Fibroblast of skin of left biceps (primary cell): Measurements from ENCODE around the gene HAO2.
"Not testable (repeated sequence)": the region's sequence is repeated elsewhere in the genome, so short reads cannot be mapped to it uniquely, and the experiment has no call there.

ENCODE experiments used
- DNase-seq, 2 experiments: peaks; one replicate each; pipeline ENCODE4 v3.0.0-alpha.2; 2013; ENCODE audit warnings: low read depth in 2 of 2

HAO2 gene

GRCh38 chr1:119345398-119345797 is 23.2 kb upstream of the HAO2 start:
- no peak for DNase-seq

- DNase-seq, result no peak
Observed at GRCh38 chr1:119347858-119348257, 20.7 kb upstream of the HAO2 start.

- no peak for DNase-seq
Observed at GRCh38 chr1:119348941-119349340, 19.6 kb upstream of the HAO2 start.

- not testable (repeated sequence) for DNase-seq
Observed at GRCh38 chr1:119350866-119351265, 17.7 kb upstream of the HAO2 start.

GRCh38 chr1:119351997-119352396 is 16.6 kb upstream of the HAO2 start:
- DNase-seq, result no peak

- DNase-seq, result peak; percentile 53
Observed at GRCh38 chr1:119353836-119354235, 14.7 kb upstream of the HAO2 start.

GRCh38 chr1:119358636-119359035 is 9.9 kb upstream of the HAO2 start:
- DNase-seq, result no peak

- no peak for DNase-seq
Observed at GRCh38 chr1:119359730-119360129, 8.9 kb upstream of the HAO2 start.

- no peak for DNase-seq
Observed at GRCh38 chr1:119361205-119361604, 7.4 kb upstream of the HAO2 start.

- DNase-seq, result no peak
Observed at GRCh38 chr1:119361620-119362344, 6.8 kb upstream of the HAO2 start.

- DNase-seq, result no peak
Observed at GRCh38 chr1:119363162-119363561, 5.4 kb upstream of the HAO2 start.

GRCh38 chr1:119364640-119365039 is 3.9 kb upstream of the HAO2 start:
- DNase-seq, result no peak

GRCh38 chr1:119366424-119366823 is 2.2 kb upstream of the HAO2 start:
- no peak for DNase-seq

GRCh38 chr1:119367432-119368124 is 1.0 kb upstream of the HAO2 start:
- peak; percentile 28 to 33 for DNase-seq

- DNase-seq, result no peak
Observed at GRCh38 chr1:119370748-119371147, 2.2 kb downstream of the HAO2 start.

GRCh38 chr1:119371815-119372214 is 3.2 kb downstream of the HAO2 start:
- no peak for DNase-seq

- no peak for DNase-seq
Observed at GRCh38 chr1:119372503-119373086, 4.0 kb downstream of the HAO2 start.

- DNase-seq, result no peak
Observed at GRCh38 chr1:119373465-119373864, 4.9 kb downstream of the HAO2 start.

GRCh38 chr1:119374208-119374874 is 5.8 kb downstream of the HAO2 start:
- DNase-seq, result no peak

- DNase-seq, result no peak
Observed at GRCh38 chr1:119375366-119375765, 6.8 kb downstream of the HAO2 start.

GRCh38 chr1:119376594-119376993 is 8.0 kb downstream of the HAO2 start:
- no peak for DNase-seq

GRCh38 chr1:119377594-119377993 is 9.0 kb downstream of the HAO2 start:
- DNase-seq, result not testable (repeated sequence)

GRCh38 chr1:119379117-119379516 is 10.5 kb downstream of the HAO2 start:
- no peak for DNase-seq
